ENCODE results near the gene MZT2B. TPM values are rescaled to one million over a fixed set of nuclear protein-coding genes. Genes with fewer than 3 reads are reported as not detected.
A peak's percentile ranks its signal among the peaks of the same experiment; 100 is the strongest.
"Not testable (repeated sequence)": the region's sequence is repeated elsewhere in the genome, so short reads cannot be mapped to it uniquely, and the experiment has no call there.

Gene MZT2B
- 245 and 400 TPM in 2 replicates for total RNA-seq (2014; rRNA removed; shearing (Covaris generic))
- polyA plus RNA-seq (2015; cell fraction: cytosol; rRNA removed) = 130 and 170 TPM in 2 replicates
- polyA plus RNA-seq (2015; cell fraction: nucleus; rRNA removed) = 27.4 and 40.8 TPM in 2 replicates

- peak; percentile 80 for DNase-seq (ENCODE audit: low read depth)
Observed at GRCh38 chr2:130181880-130182682, at the start of gene MZT2B. Gene MZT2B (plus strand): TSS chr2:130182262. CDS start chr2:130182283, 21 bp downstream.

GRCh38 chr2:130135692-130136541 is 46.1 kb upstream of the MZT2B start:
- DNase-seq (ENCODE audit: low read depth) = no peak

- not testable (repeated sequence) for DNase-seq (ENCODE audit: low read depth)
Observed at GRCh38 chr2:130136546-130136945, 45.5 kb upstream of the MZT2B start.

GRCh38 chr2:130137118-130137517 is 44.9 kb upstream of the MZT2B start:
- DNase-seq (ENCODE audit: low read depth) = not testable (repeated sequence)

GRCh38 chr2:130138326-130138725 is 43.7 kb upstream of the MZT2B start:
- not testable (repeated sequence) for DNase-seq (ENCODE audit: low read depth)

- DNase-seq (ENCODE audit: low read depth) = not testable (repeated sequence)
Observed at GRCh38 chr2:130138841-130139251, 43.2 kb upstream of the MZT2B start.

- DNase-seq (ENCODE audit: low read depth) = not testable (repeated sequence)
Observed at GRCh38 chr2:130139331-130140280, 42.5 kb upstream of the MZT2B start.

- not testable (repeated sequence) for DNase-seq (ENCODE audit: low read depth)
Observed at GRCh38 chr2:130140516-130140915, 41.5 kb upstream of the MZT2B start.

- not testable (repeated sequence) for DNase-seq (ENCODE audit: low read depth)
Observed at GRCh38 chr2:130141002-130141401, 41.1 kb upstream of the MZT2B start.

GRCh38 chr2:130141645-130142370 is 40.3 kb upstream of the MZT2B start:
- DNase-seq (ENCODE audit: low read depth) = not testable (repeated sequence)

- not testable (repeated sequence) for DNase-seq (ENCODE audit: low read depth)
Observed at GRCh38 chr2:130142396-130143265, 39.4 kb upstream of the MZT2B start.

- DNase-seq (ENCODE audit: low read depth) = not testable (repeated sequence)
Observed at GRCh38 chr2:130143266-130144039, 38.6 kb upstream of the MZT2B start.

- peak; percentile 32 for DNase-seq (ENCODE audit: low read depth)
Observed at GRCh38 chr2:130145006-130145414, 37.1 kb upstream of the MZT2B start, which contains the start of gene CCDC74B. Gene CCDC74B (minus strand): TSS chr2:130145112. CDS start chr2:130144996, 116 bp downstream.

GRCh38 chr2:130148515-130148914 is 33.5 kb upstream of the MZT2B start:
- DNase-seq (ENCODE audit: low read depth) = not testable (repeated sequence)

- no peak for DNase-seq (ENCODE audit: low read depth)
Observed at GRCh38 chr2:130150181-130151144, 31.6 kb upstream of the MZT2B start.

GRCh38 chr2:130151145-130151512 is 30.9 kb upstream of the MZT2B start:
- DNase-seq (ENCODE audit: low read depth) = not testable (repeated sequence)
